GM18508 (cell line): ENCODE results near the gene SEC24D.
A peak's percentile ranks its signal among the peaks of the same experiment; 100 is the strongest.

Experiments used
- ATAC-seq: cut with Tn5 transposase; IDR thresholded peaks from one replicate; pipeline ENCODE4 v1.9.1; 2021; ENCODE audit warnings: moderate number of reproducible peaks; ENCODE audit not compliant: insufficient read depth, unreplicated experiment

SEC24D gene

DNA sequence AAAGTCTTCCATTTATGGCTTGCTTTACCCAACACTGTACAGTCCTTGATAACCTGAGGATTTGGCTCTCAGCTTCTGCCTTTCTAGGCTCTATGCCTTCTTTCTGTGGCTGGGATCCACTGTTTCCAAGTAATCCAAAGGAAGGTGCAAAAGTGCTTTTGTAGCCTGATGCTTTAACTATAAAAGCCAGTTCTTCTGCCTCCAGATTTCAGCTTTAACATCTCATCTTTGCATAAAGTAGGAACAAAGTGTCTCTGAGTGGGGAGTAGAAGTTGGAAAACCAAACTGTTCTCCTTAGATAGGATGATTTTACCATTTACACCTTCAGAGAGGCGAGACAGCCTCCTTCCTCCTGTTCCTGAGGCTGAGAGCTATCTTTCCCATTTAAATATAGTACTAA, 11.1 kb upstream of the SEC24D start:
- ATAC-seq = no peak

DNA sequence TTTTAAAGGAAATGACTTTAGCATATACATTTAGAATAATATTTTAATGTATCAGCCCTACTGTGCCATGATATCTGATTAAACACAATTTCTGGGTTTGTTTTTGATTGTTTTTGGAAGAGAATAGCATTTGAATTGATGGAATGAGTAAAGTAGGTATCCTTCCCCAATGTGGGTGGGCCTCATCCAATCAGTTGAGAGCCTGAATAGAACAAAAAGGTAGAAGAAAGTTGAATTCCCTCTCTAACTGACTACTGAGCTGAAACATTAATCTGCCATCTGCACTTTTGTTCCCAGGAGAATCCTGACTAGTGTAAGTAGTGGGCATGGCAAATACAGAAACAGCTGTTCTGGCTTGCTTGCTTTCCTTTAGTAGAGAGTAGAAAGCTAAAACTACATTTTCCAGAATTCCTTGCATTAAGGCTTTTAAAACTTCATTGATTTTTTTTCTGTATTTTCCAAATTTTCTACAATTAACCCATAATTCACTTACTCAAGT, 9.7 kb upstream of the SEC24D start:
- ATAC-seq = no peak

DNA sequence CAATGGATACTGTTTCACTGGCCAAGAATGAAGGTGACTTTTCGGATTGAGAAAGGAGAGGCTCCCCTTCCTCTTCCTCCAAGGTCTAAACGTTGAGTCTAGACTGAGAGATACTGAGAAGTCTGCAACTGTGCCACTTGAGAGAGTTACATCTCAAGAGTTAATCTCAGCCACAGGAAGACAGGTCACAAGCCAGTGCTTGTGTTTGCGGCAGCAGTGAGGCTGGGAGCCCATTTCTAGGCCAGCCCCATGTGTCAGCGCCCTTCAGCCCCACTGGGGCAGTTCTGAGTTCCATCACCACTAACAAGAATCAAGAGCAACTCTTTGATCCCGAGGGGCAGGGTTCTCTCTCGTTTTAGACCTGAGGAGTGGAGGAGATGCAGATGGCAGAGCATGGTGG, 7.3 kb upstream of the SEC24D start:
- ATAC-seq = no peak

DNA sequence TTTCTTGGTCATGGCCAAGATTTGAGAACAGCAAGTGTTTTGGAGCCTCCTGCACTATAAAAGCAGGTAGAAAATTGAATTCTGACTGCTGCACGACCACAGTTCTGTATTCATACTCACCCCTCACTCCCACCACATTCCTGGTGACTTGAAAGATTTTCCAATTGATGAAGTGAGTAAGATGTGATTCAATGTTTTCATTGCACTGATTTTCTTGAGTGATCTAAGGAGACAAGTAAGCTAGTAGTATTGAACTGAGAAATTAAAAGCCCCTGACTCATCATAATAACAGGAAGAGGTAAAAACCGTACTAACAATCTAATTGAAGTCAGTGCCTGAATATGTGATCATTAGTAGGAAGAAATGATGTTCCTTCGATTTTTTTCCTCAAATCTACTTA, 6.1 kb upstream of the SEC24D start:
- no peak for ATAC-seq

DNA sequence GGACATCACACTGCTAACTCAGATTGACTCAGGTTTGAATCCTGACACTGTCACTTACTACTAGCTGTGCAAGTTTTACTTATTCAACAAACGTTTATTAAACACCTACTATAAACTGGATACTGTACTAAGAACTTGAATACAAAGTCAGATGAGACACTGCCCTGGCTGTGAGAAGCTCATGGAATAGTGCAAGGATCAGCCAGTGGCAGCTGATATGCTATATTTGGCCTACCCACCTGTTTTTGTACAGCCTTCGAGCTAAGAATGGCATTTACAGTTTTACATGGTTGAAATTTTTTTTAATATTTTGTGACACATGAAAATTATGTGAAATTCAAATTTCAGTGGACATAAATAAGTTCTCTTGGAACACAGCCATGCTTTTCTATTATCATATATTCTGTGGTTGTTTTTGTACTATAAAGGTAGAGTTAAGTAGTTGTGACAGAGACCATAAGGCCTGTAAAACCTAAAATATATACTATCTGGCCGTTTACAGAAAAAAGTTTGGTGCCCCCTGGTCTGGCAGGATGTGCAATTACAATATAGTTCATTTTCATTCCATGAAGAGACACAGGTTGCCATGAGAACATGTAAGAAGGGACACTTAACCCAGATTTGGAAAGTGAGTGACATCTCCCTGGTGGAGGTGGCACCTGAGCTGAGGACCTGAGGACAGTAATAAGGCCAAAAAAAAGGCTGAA, 3.4 kb upstream of the SEC24D start:
- ATAC-seq = no peak

DNA sequence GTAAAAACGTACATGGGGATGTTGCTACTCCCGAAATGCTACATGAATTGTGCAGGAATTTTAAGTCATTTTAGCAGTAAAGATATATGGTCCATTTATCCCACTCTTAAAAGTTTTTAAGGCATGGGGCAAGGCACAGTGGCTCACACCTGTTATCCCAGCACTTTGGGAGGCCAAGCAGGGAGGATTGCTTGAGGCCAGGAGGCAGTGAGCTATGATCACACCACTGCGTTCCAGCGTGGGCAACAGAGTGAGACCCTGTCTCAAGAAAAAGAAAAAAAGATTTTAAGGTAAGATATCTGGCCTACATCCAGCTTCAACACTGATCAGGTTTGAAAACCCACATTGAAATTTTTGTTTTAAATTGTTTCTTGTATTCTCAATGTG, 1.2 kb upstream of the SEC24D start:
- ATAC-seq = no peak

DNA sequence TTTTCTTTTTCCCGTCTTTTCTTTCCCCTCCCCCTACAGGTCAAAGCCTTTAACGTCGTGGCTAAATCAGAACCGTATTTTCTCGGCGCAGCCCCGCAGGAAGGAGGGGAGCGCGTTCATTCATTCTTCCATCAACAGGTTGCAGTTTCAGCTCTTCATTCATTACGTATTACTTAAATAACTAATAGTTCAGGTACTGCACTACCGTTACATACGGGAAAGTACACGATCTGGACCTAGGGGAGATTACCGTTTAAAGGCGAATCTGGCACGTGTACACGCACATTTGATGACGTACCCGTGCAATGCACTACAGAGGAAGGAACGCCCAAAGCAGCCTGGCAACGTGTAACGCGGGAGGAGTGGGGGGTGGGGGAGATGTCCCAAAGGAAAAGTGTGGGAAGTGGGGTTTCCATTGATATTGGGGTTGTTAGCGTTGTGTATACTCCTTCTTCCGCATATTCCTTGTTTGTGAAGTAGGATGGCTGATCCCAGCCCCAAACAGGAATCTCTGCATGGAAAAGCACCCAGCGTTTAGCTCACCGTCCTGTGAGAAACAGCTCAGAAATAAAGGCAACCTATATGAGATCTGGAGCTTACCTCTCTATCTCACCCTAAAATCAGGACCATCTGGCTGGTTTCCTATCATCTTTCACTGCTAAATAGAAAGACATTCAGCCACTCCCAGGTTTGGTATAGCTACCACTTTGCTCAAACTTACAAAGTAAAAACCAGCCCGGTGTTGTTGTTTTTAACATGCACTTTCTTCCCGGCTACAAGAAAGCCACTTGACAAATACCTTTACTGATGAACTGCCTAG, 585 bp upstream of the SEC24D start:
- ATAC-seq = peak; percentile 27

DNA sequence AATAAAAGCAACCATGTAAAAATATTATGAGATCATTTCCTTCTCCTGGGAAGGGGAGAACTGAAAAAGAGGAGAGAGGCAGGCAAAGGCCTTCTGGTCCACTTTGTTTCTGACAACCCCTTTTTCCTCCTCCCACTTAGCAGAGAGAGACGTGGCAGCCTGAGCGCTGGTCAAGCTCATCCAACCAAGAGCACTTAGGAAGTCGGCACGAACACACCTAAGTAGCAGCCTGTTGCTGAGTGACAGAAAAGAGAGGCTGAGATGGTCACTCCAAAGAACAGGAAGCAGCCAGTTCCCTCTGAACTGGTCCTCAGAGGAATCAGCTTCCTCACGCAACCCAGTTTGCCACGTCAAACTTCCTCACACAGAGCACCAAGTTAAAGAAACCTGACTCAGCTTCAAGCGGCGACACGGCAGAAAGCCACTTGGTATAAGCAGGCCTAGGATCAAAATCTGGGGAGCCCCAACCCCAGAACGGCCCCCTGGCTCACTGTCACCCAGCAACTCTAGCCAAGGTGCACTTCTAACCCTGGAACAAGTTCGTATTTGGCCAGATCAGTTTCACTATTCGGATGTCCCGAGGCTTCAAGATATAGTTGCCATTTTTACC, 861 bp downstream of the SEC24D start:
- ATAC-seq = peak; percentile 62

DNA sequence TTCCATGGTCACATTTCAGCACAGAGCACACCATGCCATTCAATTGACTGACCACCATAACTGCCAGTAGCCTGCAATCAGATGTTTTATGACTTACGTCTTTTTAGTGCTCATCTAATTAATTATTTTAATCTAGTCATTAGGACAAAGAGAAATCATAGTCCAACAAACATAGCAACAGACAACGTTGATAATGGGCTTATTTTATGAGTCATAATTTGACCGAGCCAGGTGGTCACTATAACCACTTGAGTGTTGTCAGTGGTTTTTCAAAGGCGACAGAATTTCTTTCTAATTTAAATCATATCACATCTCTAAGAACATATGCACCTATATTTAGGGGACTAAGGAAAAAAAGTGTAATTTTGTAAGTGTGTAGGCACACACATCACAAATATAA, 1.9 kb downstream of the SEC24D start:
- no peak for ATAC-seq

DNA sequence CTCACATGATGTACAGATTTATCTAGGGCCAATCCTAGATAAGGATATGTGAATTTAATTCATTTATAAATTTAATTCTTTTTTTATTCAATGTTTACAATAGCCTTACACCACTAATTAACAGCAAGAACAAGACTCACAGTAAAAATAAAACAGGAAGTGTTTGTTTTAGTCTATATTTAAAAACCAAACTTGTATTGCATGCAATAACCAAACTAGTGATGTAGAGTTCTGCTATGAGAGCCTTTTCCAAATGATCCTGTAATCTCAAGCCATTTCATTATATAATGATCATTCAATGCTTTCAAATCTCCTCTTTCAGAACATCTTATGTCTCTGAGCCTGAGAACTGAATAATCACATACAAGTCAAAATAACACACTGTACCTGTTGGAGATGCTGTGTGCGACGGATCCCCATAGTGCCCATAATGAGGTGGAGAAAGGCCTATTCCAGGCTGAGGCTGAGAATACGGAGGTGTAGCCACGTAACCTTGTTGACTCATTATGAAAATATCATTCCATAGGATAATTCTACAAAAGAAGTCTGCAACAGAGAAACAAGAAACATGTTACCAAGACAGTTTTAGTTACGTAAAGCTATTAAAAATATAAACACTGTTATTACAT, 2.6 kb downstream of the SEC24D start:
- no peak for ATAC-seq

DNA sequence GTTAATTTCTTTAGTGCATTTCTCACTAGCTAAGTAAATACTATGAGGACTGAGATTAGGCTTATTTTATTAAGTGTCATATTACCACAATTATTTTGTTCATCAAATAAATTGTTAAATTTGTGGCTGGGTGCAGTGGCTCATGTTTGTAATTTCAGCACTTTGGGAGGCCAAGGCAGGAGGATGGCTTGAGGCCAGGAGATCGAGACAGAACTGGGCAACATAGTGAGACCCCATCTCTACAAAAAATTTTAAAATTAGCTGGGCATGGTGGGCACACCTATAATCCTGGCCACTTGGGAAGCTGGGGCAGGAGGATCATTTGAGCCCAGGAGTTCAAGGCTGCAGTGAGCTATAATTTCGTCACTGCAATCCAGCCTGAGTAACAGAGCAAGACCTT, 6.8 kb downstream of the SEC24D start:
- ATAC-seq = no peak

DNA sequence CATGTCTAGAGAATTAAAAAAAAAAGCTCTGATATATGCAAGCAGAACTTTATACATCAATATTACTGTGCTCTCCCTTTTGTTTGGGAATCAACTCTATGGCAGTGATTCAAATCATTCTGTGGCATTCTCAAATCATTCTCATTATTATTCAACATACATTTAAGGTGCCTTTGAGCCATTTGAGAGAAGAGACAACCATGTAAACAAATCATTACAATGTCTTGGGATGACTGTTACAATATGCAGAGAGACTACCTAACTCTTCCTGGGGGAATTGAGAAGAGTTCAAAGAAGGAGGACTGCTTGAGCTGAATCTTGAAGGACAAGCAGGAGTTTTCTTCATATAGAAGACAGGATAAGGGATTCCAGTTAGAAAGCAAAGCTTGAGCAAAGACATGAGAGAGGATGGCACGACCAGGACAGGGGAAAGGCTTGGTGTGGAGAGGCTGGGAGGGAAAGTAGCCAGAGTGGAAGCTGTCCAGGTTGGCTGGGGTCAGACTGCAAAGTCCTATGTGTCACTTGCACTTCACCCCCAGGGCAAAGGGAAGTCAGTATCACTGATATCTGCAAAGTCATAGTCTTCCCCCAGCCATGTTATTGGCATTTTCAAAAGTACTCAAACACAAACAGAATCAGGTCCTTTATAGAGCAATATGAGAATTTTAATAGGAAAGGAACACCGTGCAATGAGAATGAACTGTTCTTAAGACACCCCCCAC, 9.0 kb downstream of the SEC24D start:
- ATAC-seq = no peak

DNA sequence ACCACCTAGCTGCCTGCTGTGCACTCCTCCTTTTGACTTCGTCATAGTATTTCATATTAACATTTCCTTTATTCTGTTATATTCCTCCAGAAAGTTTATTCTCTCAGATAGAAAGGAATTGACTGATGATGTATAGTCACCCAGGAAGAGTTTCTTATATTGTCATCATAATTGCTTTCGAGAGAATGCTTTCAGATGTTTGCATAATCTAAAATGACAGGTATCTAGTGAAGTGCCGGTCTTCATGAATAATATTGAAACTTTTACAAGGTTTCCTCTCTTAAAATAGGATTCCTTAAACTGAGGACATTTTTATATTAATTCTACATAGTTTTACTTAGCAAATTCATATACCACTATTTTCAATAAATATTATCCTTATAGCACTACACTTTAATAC, 10.1 kb downstream of the SEC24D start:
- ATAC-seq = peak; percentile 47

DNA sequence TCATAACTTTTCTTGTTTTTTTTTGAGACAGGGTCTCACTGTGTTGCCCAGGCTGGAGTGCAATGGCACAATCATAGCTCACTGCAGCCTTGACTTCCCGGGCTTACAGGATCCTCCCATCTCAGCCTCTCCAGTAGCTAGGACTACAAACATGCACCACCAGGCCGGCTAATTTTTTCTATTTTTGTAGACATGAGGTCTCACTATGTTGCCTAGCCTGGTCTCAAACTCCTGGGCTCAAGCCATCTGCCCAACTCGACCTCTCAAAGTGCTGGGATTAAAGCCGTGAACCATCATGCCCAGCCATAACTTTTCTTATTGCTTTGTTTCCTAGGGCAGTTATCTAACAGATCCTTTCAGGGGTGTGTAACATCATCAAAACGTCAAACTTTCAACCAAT, 11.8 kb downstream of the SEC24D start:
- ATAC-seq = no peak

DNA sequence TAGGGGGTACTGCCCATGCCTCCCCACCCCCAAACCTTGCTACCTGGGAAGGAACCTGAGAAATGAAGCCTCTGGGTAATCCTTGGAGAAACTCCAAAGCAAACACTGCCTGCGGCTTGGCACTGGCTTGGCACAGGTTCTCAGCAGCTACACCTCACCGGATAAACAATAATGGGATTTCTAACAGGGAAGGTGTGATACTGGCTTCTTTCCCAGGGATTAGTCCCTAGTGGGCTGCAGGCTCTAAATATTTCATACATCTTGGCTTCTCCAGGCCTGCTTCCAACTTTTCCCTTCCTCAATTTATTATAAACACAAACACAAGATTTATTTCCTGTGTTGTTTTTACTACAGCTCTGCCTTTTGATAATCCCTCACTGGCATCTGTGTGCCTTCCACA, 12.5 kb downstream of the SEC24D start:
- no peak for ATAC-seq

DNA sequence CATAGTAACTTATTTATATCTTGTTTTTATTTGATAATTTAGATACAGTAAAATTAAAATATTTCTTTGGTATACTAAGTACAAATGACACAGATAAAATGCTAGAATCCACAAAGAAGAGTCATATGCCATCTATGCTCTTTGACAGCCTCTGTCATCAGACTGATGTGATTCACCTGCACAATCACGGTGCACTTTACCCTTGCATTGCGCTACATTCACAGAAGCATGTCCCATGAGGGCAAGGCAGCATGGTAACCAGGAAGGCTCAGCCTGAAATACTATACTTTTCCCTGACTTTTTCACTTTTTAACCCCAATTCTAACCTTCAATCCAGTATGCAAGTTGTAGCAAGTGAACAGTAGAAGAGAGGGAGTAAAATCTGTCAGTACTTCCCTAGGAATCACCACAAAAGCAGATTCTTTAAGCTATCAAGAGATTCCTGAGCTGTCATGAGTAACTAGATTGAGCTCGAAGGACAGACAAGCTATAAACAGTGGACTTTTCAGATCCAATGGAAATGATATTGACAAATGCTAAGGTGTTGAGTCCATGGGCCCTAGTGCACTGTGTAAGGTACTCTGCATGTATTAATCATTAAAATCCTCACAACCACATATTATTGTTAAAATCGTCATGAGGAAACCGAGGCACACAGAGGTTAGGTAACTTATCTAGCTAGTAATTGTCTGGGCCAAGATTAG, 14.2 kb downstream of the SEC24D start:
- ATAC-seq = no peak

DNA sequence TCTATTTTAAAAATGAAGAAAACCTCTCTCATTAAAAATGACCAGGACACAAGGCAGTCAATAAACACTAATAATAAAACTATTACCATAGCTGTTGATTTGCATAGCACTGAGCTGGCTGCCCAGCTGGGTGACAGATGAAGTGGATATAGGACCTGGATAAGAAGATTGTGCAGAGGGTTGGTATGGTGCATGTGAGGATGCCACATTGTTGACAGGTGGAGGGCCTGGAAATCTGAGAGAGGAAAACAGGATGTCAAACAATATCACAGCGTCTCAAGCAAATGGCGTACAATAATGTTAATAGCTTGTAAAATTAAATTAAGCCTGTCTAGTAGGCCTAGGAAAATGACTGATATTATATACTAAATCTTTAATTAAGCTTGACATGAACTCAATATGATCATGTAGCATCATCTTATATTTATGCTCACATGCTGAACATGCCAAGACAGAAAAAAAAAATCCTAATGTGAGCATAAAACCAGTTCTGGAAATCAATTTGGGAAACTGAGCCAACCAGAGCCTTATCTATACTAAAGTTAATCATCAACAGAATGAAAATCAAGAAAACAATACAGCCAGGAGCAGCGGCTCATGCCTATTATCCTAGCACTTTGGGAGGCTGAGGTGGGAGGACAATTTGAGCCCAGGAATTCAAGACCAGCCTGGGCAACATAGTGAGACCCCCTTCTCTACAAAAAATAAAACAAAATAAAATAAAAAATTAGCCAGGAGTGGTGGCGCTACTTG, 18.6 kb downstream of the SEC24D start:
- ATAC-seq = no peak

DNA sequence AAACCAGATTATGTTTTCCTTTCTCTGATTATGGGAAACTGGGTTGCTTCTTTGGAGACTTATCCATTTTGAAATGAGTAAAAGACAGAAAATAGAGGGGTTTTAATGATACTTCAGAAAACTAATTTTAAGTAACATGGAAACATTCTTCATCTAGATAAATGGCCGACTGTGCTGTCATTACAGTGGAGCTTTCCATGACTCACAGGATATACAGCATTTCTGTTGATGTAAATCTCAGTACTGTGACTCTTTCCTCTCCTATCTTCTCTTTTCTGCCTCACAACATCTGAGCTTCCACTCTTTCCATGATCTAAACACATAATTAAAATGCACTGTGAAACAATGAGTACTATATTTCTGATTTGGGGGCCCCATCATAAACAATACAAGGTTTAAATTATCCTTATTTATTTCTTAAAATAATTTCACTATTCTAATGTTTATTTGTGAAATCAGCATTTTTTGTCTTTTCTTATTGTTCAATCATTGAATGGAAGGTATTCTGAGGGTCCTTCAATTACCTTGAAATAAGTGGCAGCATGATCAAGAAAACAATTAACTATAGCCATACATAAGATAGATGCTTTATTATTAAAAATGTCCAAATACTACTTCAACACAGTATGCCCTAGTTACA, 19.3 kb downstream of the SEC24D start:
- no peak for ATAC-seq

DNA sequence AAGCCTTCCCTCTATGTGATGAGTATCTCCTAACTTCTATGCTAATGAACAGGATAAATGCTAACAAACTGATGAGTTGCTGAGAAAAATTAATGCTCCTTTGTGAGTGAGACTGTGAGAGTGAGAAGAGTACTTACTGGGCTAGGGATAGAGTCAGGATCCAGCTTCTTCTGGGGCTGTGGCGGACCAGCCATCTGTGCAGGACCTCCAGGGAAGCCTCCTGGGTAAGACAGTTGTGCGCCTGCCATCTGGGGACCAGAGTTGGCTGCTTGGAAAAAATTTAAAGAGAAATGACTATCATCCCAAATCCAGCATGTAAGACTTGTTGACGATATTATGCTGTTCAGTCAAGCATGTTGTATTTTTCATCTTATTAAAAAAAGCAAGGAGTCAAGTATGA, 21.0 kb downstream of the SEC24D start:
- no peak for ATAC-seq
